Neural cell (in vitro differentiated cells): ENCODE data around the gene SSTR1. TPM values are rescaled to one million over a fixed set of nuclear protein-coding genes. Genes with fewer than 3 reads are reported as not detected.

ENCODE experiments used
- H2AFZ ChIP-seq: fragments of 200-600, 300-800 bp; sonication (generic), shearing (Covaris generic); 2 replicates; pipeline ENCODE4 v1.6.0; 2014; ENCODE audit warnings: low read depth, mild to moderate bottlenecking, antibody characterized with exemption, low read length, moderate library complexity
- H3F3A ChIP-seq: fragments of 200-600 bp; shearing (Covaris generic); 2 replicates; pipeline ENCODE4 v1.6.1; 2016; ENCODE audit warnings: mild to moderate bottlenecking, moderate library complexity, mixed read lengths, antibody characterized with exemption, low read length; ENCODE audit not compliant: insufficient read depth, poor library complexity, severe bottlenecking
- H3K27ac ChIP-seq: fragments of 200-600, 300-800 bp; sonication (generic), shearing (Covaris generic); 2 replicates; pipeline ENCODE4 v1.5.1; 2014; ENCODE audit warnings: mild to moderate bottlenecking, low read length, moderate library complexity
- H3K27me3 ChIP-seq: fragments of 300-800, 200-600 bp; sonication (generic), shearing (Covaris generic); 2 replicates; pipeline ENCODE4 v1.6.0; 2014; ENCODE audit warnings: mild to moderate bottlenecking, low read depth, low read length, moderate library complexity; ENCODE audit not compliant: insufficient read depth
- H3K36me3 ChIP-seq: fragments of 300-800, 200-600 bp; sonication (generic), shearing (Covaris generic); 2 replicates; pipeline ENCODE4 v1.5.1; 2014; ENCODE audit warnings: mild to moderate bottlenecking, antibody characterized with exemption, low read length, moderate library complexity; ENCODE audit not compliant: insufficient read depth
- H3K4me2 ChIP-seq: fragments of 300-800, 200-600 bp; sonication (generic), shearing (Covaris generic); 2 replicates; pipeline ENCODE4 v1.6.0; 2014; ENCODE audit warnings: mild to moderate bottlenecking, low read length
- H3K4me3 ChIP-seq: fragments of 300-800, 200-600 bp; sonication (generic), shearing (Covaris generic); 2 replicates; pipeline ENCODE4 v1.5.1; 2014; ENCODE audit warnings: mild to moderate bottlenecking, low read length, moderate library complexity
- H3K79me2 ChIP-seq: fragments of 200-600 bp; shearing (Covaris generic); replicated peaks from 2 replicates; pipeline ENCODE4 v1.6.0; 2014; ENCODE audit warnings: mild to moderate bottlenecking, low read length, moderate library complexity; ENCODE audit not compliant: insufficient read depth
- H3K9ac ChIP-seq: fragments of 300-800, 200-600 bp; sonication (generic), shearing (Covaris generic); 2 replicates; pipeline ENCODE4 v1.6.1; 2016; ENCODE audit warnings: mild to moderate bottlenecking, low read length, mixed read lengths
- H3K9me2 ChIP-seq: fragments of 200-600 bp; shearing (Covaris generic); 2 replicates; pipeline ENCODE4 v1.6.1; 2016; ENCODE audit warnings: mild to moderate bottlenecking, low read length, mixed read lengths; ENCODE audit not compliant: insufficient read depth
- H3K9me3 ChIP-seq: fragments of 200-600, 300-800 bp; sonication (generic), shearing (Covaris generic); 2 replicates; pipeline ENCODE4 v1.6.1; 2016; ENCODE audit warnings: mild to moderate bottlenecking, mixed run types, low read length, moderate library complexity, mixed read lengths
- H4K20me1 ChIP-seq: fragments of 200-600 bp; shearing (Covaris generic); 2 replicates; pipeline ENCODE4 v1.6.1; 2016; ENCODE audit warnings: mild to moderate bottlenecking, mixed run types; ENCODE audit not compliant: insufficient read depth
- EP300 ChIP-seq: fragments of 450-650 bp; conservative IDR thresholded peaks from 2 replicates; pipeline ENCODE4 v1.6.1; 2014; ENCODE audit warnings: antibody characterized with exemption, mild to moderate bottlenecking, moderate library complexity; ENCODE audit not compliant: poor library complexity, severe bottlenecking
- EZH2 ChIP-seq: fragments of 200-600, 300-800 bp; shearing (Covaris generic), sonication (generic); IDR thresholded peaks from 2 replicates; pipeline ENCODE4 v1.6.1; 2014; ENCODE audit warnings: antibody characterized with exemption, low read length, borderline replicate concordance, mild to moderate bottlenecking; ENCODE audit not compliant: insufficient read depth, poor library complexity, severe bottlenecking
- MXI1 ChIP-seq: fragments of 450-650 bp; conservative IDR thresholded peaks from 2 replicates; pipeline ENCODE4 v1.6.1; 2014; ENCODE audit warnings: antibody characterized with exemption, mild to moderate bottlenecking; ENCODE audit not compliant: poor library complexity, severe bottlenecking
- POLR2AphosphoS5 ChIP-seq: IDR thresholded peaks from 2 replicates; pipeline ENCODE4 v1.6.1; 2012
- RAD21 ChIP-seq: fragments of 450-650 bp; conservative IDR thresholded peaks from 2 replicates; pipeline ENCODE4 v1.6.1; 2014; ENCODE audit warnings: antibody characterized with exemption, mild to moderate bottlenecking, moderate library complexity
- SMC3 ChIP-seq: fragments of 450-650 bp; conservative IDR thresholded peaks from 2 replicates; pipeline ENCODE4 v1.6.1; 2014; ENCODE audit warnings: antibody characterized with exemption, mild to moderate bottlenecking, moderate library complexity; ENCODE audit not compliant: poor library complexity
- TAF1 ChIP-seq: IDR thresholded peaks from 2 replicates; pipeline ENCODE4 v1.6.1; 2012; ENCODE audit warnings: low read depth
- polyA plus RNA-seq: library from polyadenylated mRNA; depleted of rRNA; stranded (reverse); fragments of >200 nt; gene quantifications from 2 replicates; pipeline ENCODE4 v1.2.3, GENCODE V29; 2014
- TF ChIP-seq, protein P1 (sequence below): fragments of 450-650 bp; IDR thresholded peaks from 2 replicates; pipeline ENCODE4 v1.5.1; 2014; ENCODE audit warnings: antibody characterized with exemption, mild to moderate bottlenecking, moderate library complexity; ENCODE audit not compliant: poor library complexity, severe bottlenecking
- TF ChIP-seq, protein P2 (sequence below): IDR thresholded peaks from 2 replicates; pipeline ENCODE4 v1.6.1; 2012; ENCODE audit warnings: borderline replicate concordance

SSTR1 gene
- polyA plus RNA-seq, 1 donor from 2014 or later = 2.4 TPM

DNA sequence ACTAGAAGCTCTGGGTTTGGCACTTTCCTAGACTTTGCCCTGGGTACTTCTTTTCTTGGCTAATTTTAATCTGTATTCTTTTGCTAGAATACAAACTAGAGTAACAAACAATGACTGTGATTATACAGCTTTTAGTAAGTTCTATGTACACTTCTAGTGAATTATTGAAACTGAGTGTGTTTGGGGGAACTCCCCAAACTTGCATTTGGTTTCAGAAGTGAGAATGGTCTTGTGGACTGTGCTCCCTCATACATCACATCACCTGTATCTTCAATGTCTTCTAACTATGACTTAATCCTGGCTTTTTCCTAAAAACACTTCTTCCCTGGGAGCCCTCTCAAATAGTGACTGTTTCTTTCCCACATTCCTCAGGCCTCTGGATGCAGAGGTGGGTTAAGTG lies 23.6 kb upstream of the SSTR1 start:
- H3K27me3 ChIP-seq = no peaks in the 10 kb centered on the region
- H3K79me2 ChIP-seq = no peaks in the 10 kb centered on the region
- H3K9me3 ChIP-seq = no peaks in the 10 kb centered on the region
- no peak overlapping the region for H3K27ac ChIP-seq
- no peak overlapping the region for H2AFZ ChIP-seq
- no peak for TF ChIP-seq SMC3
- H3K36me3 ChIP-seq = no peaks in the 10 kb centered on the region
- no peaks in the 10 kb centered on the region for H3K9me2 ChIP-seq
- H3K4me2 ChIP-seq = no peak overlapping the region
- no peaks in the 10 kb centered on the region for H4K20me1 ChIP-seq
- H3K4me3 ChIP-seq = no peak overlapping the region
- no peaks in the 10 kb centered on the region for H3F3A ChIP-seq
- H3K9ac ChIP-seq = no peak overlapping the region

DNA sequence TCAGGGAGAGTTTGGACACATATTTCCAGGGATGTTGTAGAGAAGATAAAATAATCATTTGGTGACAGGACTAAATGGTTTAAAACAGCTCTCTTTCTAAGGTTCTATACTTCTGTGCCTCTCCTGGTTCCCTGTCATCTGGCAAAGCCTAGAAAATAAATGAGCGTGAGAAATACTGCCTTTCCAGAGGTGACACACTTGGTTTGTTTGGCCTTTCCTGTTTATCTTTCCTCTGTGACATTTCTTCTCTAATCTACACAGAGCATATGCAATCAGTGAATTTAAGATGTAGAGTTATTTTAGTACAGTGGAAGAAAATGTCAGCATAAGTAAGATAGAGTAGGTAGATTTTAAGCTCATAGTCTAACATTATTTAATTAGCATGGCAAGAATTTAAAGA lies 22.0 kb upstream of the SSTR1 start:
- TF ChIP-seq, protein P1, sequence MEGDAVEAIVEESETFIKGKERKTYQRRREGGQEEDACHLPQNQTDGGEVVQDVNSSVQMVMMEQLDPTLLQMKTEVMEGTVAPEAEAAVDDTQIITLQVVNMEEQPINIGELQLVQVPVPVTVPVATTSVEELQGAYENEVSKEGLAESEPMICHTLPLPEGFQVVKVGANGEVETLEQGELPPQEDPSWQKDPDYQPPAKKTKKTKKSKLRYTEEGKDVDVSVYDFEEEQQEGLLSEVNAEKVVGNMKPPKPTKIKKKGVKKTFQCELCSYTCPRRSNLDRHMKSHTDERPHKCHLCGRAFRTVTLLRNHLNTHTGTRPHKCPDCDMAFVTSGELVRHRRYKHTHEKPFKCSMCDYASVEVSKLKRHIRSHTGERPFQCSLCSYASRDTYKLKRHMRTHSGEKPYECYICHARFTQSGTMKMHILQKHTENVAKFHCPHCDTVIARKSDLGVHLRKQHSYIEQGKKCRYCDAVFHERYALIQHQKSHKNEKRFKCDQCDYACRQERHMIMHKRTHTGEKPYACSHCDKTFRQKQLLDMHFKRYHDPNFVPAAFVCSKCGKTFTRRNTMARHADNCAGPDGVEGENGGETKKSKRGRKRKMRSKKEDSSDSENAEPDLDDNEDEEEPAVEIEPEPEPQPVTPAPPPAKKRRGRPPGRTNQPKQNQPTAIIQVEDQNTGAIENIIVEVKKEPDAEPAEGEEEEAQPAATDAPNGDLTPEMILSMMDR = no peak
- TF ChIP-seq EZH2 (no peak), RAD21 (no peak), MXI1 (no peak), SMC3 (no peak), EP300 (no peak), TAF1 (no peak), POLR2AphosphoS5 (no peak)
- TF ChIP-seq, protein P2, sequence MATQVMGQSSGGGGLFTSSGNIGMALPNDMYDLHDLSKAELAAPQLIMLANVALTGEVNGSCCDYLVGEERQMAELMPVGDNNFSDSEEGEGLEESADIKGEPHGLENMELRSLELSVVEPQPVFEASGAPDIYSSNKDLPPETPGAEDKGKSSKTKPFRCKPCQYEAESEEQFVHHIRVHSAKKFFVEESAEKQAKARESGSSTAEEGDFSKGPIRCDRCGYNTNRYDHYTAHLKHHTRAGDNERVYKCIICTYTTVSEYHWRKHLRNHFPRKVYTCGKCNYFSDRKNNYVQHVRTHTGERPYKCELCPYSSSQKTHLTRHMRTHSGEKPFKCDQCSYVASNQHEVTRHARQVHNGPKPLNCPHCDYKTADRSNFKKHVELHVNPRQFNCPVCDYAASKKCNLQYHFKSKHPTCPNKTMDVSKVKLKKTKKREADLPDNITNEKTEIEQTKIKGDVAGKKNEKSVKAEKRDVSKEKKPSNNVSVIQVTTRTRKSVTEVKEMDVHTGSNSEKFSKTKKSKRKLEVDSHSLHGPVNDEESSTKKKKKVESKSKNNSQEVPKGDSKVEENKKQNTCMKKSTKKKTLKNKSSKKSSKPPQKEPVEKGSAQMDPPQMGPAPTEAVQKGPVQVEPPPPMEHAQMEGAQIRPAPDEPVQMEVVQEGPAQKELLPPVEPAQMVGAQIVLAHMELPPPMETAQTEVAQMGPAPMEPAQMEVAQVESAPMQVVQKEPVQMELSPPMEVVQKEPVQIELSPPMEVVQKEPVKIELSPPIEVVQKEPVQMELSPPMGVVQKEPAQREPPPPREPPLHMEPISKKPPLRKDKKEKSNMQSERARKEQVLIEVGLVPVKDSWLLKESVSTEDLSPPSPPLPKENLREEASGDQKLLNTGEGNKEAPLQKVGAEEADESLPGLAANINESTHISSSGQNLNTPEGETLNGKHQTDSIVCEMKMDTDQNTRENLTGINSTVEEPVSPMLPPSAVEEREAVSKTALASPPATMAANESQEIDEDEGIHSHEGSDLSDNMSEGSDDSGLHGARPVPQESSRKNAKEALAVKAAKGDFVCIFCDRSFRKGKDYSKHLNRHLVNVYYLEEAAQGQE = no peak
- no peak overlapping the region for H3K27ac ChIP-seq
- no peaks in the 10 kb centered on the region for H3K79me2 ChIP-seq
- H4K20me1 ChIP-seq = no peaks in the 10 kb centered on the region
- H3F3A ChIP-seq = no peaks in the 10 kb centered on the region
- H3K9me2 ChIP-seq = no peaks in the 10 kb centered on the region
- no peak overlapping the region for H3K4me2 ChIP-seq
- H3K4me3 ChIP-seq = no peak overlapping the region
- H3K27me3 ChIP-seq = no peaks in the 10 kb centered on the region
- H2AFZ ChIP-seq = no peak overlapping the region
- H3K9me3 ChIP-seq = no peaks in the 10 kb centered on the region
- H3K36me3 ChIP-seq = no peaks in the 10 kb centered on the region
- H3K9ac ChIP-seq = no peak overlapping the region

DNA sequence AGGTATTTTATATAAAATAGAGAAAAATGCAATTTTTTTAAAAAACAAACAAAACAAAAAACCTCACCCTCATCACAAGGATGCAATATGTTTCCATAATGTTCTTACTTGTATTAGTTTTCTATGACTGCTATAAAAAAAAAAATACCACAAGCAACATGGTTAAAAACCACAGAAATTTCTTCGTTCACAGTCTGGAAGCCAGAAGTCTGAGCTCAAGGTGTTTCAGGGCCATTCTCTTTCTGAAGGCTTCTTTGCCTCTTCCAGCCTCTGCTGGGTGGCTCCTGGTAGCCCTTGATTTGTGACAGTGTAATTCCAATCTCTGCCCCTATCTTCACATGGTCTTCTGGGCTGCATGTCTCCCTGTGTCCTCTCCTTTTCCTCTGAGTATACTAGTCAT lies 21.5 kb upstream of the SSTR1 start:
- no peak overlapping the region for H3K27ac ChIP-seq
- no peaks in the 10 kb centered on the region for H3K79me2 ChIP-seq
- no peaks in the 10 kb centered on the region for H3K36me3 ChIP-seq
- H3K9ac ChIP-seq = no peak overlapping the region
- H3K27me3 ChIP-seq = no peaks in the 10 kb centered on the region
- H2AFZ ChIP-seq = no peak overlapping the region
- no peak overlapping the region for H3K4me3 ChIP-seq
- no peaks in the 10 kb centered on the region for H3F3A ChIP-seq
- no peak overlapping the region for H3K4me2 ChIP-seq
- H3K9me2 ChIP-seq = no peaks in the 10 kb centered on the region
- no peaks in the 10 kb centered on the region for H3K9me3 ChIP-seq
- H4K20me1 ChIP-seq = no peaks in the 10 kb centered on the region
- TF ChIP-seq, protein P2 = no peak
- TF ChIP-seq MXI1 = no peak
- TF ChIP-seq EP300 = no peak
- TF ChIP-seq SMC3 = no peak
- TF ChIP-seq RAD21 = no peak
- TF ChIP-seq POLR2AphosphoS5 = no peak
- TF ChIP-seq, protein P1 = no peak
- no peak for TF ChIP-seq TAF1
